VCaP (cell line): ENCODE results near the gene CRYBG2.
A peak's percentile ranks its signal among the peaks of the same experiment; 100 is the strongest.

ENCODE experiments used
- H3K27ac ChIP-seq: fragments of 450-650 bp; 2 replicates; pipeline ENCODE4 v1.5.1; 2017
- CTCF ChIP-seq: fragments of 450-650 bp; conservative IDR thresholded peaks from 2 replicates; pipeline ENCODE4 v1.5.1; 2017; ENCODE audit warnings: mild to moderate bottlenecking, moderate library complexity

CRYBG2 gene

GRCh38 chr1:26275580-26276431 is 78.1 kb downstream of the CRYBG2 start:
- H3K27ac ChIP-seq: peak overlapping the region; percentile 77
- TF ChIP-seq CTCF: peak; percentile 84

GRCh38 chr1:26274801-26275425 is 79.0 kb downstream of the CRYBG2 start:
- no peak for TF ChIP-seq CTCF
- H3K27ac ChIP-seq: peak overlapping the region; percentile 77
